ENCODE results near the gene FCRLB.
A peak's percentile ranks its signal among the peaks of the same experiment; 100 is the strongest.
"Not testable (repeated sequence)": the region's sequence is repeated elsewhere in the genome, so short reads cannot be mapped to it uniquely, and the experiment has no call there.

The FCRLB gene

DNA sequence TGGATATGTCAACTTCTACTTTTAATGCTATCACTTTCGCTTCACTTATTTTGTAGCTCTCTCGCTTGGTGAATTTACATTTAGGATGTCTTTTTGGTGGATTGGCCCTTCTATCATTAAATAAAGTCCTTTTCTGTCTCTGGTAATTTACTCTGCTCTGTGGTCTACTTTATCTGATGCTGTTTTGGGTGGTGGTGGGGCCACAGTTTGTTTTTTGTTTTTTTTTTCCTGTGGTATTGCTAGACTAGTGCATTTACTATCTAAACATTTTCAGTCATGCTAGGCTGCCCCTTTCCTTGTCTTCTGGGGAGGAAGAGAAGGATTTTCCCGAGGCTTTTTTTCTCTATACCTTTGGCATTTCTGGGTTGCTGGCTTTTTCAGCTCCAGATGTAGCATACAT lies 32.4 kb upstream of the FCRLB start:
- no peak for DNase-seq (ENCODE audit: low read depth in 2 of 2)
- H3K4me3 ChIP-seq (replicated peaks in 1 of 2; ENCODE audit: low read depth in 2 of 2, low read length in 2 of 2), result no peak overlapping the region
- TF ChIP-seq, protein P1, sequence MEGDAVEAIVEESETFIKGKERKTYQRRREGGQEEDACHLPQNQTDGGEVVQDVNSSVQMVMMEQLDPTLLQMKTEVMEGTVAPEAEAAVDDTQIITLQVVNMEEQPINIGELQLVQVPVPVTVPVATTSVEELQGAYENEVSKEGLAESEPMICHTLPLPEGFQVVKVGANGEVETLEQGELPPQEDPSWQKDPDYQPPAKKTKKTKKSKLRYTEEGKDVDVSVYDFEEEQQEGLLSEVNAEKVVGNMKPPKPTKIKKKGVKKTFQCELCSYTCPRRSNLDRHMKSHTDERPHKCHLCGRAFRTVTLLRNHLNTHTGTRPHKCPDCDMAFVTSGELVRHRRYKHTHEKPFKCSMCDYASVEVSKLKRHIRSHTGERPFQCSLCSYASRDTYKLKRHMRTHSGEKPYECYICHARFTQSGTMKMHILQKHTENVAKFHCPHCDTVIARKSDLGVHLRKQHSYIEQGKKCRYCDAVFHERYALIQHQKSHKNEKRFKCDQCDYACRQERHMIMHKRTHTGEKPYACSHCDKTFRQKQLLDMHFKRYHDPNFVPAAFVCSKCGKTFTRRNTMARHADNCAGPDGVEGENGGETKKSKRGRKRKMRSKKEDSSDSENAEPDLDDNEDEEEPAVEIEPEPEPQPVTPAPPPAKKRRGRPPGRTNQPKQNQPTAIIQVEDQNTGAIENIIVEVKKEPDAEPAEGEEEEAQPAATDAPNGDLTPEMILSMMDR (IDR thresholded peaks at IDR 0.05; ENCODE audit: low read depth, low read length), result no peak

DNA sequence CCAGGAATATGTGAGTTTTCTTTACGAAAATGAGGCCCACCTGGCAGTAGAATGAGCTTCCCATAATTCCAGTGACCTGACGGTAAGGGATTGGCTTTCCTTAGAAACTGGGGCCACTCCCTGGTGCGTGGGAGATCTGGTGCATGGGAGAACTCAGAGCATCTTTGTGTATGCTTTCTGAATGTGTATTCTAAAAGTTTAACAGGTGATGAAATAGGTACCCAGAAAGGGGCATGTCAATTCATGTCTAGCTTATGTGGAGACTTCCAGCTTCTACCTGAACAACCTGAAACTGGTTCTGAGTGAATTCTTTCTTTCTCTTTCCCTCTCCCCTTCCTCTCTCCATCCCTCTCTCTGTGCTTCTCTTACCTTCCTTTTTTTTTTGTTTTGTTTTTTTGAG lies 29.5 kb upstream of the FCRLB start:
- TF ChIP-seq, protein P1 (IDR thresholded peaks at IDR 0.05; ENCODE audit: low read depth, low read length), result no peak

DNA sequence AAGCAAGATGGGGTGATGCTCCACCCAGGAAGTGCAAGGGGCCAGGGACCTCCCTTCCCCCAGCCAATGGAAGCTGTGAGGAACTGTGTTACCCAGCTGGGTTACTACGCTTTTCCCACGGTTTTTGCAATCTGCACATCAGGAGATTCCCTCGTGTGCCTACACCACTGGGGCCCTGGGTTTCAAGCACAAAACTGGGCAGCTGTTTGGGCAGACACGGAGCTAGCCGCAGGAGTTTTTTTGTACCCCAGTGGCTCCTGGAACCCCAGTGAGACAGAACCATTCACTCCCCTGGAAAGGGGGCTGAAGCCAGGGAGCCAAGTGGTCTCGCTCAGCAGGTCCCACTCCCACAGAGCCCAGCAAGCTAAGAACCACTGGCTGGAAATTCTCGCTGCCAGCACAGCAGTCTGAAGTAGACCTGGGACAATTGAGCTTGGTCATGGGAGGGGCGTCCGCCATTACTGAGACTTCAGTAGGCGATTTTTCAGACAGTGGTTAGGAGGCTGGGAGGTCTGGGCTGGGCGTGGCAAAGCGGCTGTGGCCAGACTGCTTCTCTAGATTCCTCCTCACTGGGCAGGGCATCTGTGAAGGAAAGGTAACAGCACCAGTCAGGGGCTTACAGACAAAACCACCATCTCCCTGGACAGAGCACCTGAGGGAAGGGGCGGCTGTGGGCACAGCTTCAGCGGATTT lies 28.2 kb upstream of the FCRLB start:
- DNase-seq (ENCODE audit: low read depth in 2 of 2); H3K4me3 ChIP-seq (replicated peaks in 1 of 2; ENCODE audit: low read depth in 2 of 2, low read length in 2 of 2): not testable (repeated sequence)

More for the DNA sequence above, 29.5 kb upstream of the FCRLB start:
- H3K4me3 ChIP-seq (replicated peaks in 1 of 2; ENCODE audit: low read depth in 2 of 2, low read length in 2 of 2), result no peak overlapping the region
- no peak for DNase-seq (ENCODE audit: low read depth in 2 of 2)

DNA sequence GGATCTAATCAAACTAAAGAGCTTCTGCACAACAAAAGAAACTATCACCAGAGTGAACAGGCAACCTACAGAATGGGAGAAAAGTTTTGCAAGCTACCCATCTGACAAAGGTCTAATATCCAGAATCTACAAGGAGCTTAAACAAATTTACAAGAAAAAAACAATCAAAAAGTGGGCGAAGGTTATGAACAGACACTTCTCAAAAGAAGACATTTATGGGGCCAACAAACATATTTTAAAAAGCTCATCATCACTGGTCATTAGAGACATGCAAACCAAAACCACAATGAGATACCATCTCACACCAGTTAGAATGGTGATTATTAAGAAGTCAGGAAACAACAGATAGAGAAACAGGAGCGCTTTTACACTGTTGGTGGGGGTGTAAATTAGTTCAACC lies 23.0 kb upstream of the FCRLB start:
- H3K4me3 ChIP-seq (replicated peaks in 1 of 2; ENCODE audit: low read depth in 2 of 2, low read length in 2 of 2); DNase-seq (ENCODE audit: low read depth in 2 of 2): not testable (repeated sequence)

DNA sequence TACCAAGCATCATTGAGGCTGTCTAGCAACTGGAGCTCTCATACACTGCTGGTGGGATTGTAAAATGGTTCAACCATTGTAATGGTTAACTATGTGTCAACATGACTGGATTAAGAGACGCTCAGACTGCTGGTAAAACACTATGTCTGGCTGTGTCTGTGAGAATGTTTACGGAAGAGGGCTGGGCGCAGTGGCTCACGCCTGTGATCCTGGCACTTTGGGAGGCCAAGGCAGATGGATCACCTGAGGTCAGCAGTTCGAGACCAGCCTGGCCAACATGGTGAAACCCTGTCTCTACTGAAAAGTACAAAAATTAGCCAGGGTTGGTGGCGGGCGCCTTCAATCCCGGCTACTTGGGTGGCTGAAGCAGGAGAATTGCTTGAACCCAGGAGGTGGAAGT lies 19.1 kb upstream of the FCRLB start:
- TF ChIP-seq, protein P1 (IDR thresholded peaks at IDR 0.05; ENCODE audit: low read depth, low read length), result no peak
- DNase-seq (ENCODE audit: low read depth in 2 of 2), result no peak
- no peak overlapping the region for H3K4me3 ChIP-seq (replicated peaks in 1 of 2; ENCODE audit: low read depth in 2 of 2, low read length in 2 of 2)

DNA sequence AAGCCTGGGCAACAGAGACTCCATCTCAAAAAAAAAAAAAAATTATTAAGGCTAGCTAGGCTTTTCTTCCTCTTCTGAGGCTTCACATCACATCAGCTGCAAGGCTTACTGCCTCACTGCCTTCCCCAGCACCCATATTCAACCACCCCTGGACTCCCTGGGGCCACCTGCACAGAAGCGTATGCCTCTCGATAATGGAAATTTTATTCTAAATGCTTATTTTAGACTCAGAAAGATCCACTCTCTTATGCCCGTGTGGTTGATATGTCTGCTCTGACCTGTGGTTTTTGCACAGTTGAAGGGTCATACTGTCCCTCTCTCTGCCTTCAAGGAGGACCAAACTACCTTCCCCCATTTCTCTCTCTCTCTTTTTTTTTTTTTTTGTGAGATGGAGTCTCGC lies 15.8 kb upstream of the FCRLB start:
- DNase-seq (ENCODE audit: low read depth in 2 of 2), result no peak
- H3K4me3 ChIP-seq (replicated peaks in 1 of 2; ENCODE audit: low read depth in 2 of 2, low read length in 2 of 2), result no peak overlapping the region
- TF ChIP-seq, protein P1 (IDR thresholded peaks at IDR 0.05; ENCODE audit: low read depth, low read length), result no peak

DNA sequence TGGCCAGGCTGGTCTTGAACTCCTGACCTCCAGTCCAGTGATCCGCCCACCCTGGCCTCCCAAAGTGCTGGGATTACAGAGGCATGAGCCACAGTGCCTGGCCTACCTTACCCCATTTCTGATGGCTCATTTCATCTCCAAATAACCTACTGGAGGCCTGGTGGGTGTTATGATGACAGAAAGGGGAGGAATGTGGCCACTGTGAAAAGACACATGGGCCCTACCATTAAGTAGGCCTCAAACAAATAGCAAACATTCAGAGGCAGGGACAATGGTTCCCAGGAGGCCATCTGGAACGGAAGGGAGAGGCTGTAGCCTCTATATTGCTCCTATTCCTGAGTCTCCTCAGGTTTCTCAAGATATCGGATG lies 15.2 kb upstream of the FCRLB start:
- H3K4me3 ChIP-seq (replicated peaks in 1 of 2; ENCODE audit: low read depth in 2 of 2, low read length in 2 of 2), result no peak overlapping the region
- TF ChIP-seq, protein P1 (IDR thresholded peaks at IDR 0.05; ENCODE audit: low read depth, low read length), result no peak
- DNase-seq (ENCODE audit: low read depth in 2 of 2), result peak in 1 of 2 donors; percentile 89

Data from cardiac fibroblast (primary cell).